Measurements from ENCODE around the gene PPP1R14C. TPM values are rescaled to one million over a fixed set of nuclear protein-coding genes. Genes with fewer than 3 reads are reported as not detected.

The PPP1R14C gene
- polyA plus RNA-seq, 1 donor = 2.9 TPM

GRCh38 chr6:150245148-150245935 is 102.5 kb downstream of the PPP1R14C start:
- no peak for DNase-seq
- WGBS (ENCODE audit: insufficient coverage, low lambda C conversion rate) = 67% methylated on average over 1 of the region's 6 CpGs
- H3K4me3 ChIP-seq (ENCODE audit: low read length) = no peak overlapping the region
- no peak overlapping the region for H3K27ac ChIP-seq (ENCODE audit: low read length)
- H3K4me1 ChIP-seq (ENCODE audit: control insufficient read depth, insufficient read depth, low read length) = no peaks in the 10 kb centered on the region
- no peaks in the 10 kb centered on the region for H3K36me3 ChIP-seq (ENCODE audit: control insufficient read depth, insufficient read depth, low read length)
- no peaks in the 10 kb centered on the region for H3K27me3 ChIP-seq (ENCODE audit: control insufficient read depth, insufficient read depth, low read length)
- no peaks in the 10 kb centered on the region for H3K9me3 ChIP-seq (ENCODE audit: control insufficient read depth, low read depth, low read length)

GRCh38 chr6:150247803-150248202 is 105.0 kb downstream of the PPP1R14C start:
- no CpG with 5 or more reads among the region's 2 CpGs for WGBS (ENCODE audit: insufficient coverage, low lambda C conversion rate)
- DNase-seq = no peak
- H3K4me1 ChIP-seq (ENCODE audit: control insufficient read depth, insufficient read depth, low read length) = no peaks in the 10 kb centered on the region
- no peak overlapping the region for H3K27ac ChIP-seq (ENCODE audit: low read length)
- H3K27me3 ChIP-seq (ENCODE audit: control insufficient read depth, insufficient read depth, low read length) = no peaks in the 10 kb centered on the region
- no peaks in the 10 kb centered on the region for H3K9me3 ChIP-seq (ENCODE audit: control insufficient read depth, low read depth, low read length)
- no peak overlapping the region for H3K4me3 ChIP-seq (ENCODE audit: low read length)
- no peaks in the 10 kb centered on the region for H3K36me3 ChIP-seq (ENCODE audit: control insufficient read depth, insufficient read depth, low read length)

- H3K27ac ChIP-seq (ENCODE audit: low read length) = no peak overlapping the region
- no CpG with 5 or more reads among the region's 1 CpG for WGBS (ENCODE audit: insufficient coverage, low lambda C conversion rate)
Observed at GRCh38 chr6:150248300-150248699, 105.5 kb downstream of the PPP1R14C start.

GRCh38 chr6:150249261-150249660 is 106.4 kb downstream of the PPP1R14C start:
- no peak overlapping the region for H3K27ac ChIP-seq (ENCODE audit: low read length)
- no peaks in the 10 kb centered on the region for H3K36me3 ChIP-seq (ENCODE audit: control insufficient read depth, insufficient read depth, low read length)
- no peak for DNase-seq
- H3K9me3 ChIP-seq (ENCODE audit: control insufficient read depth, low read depth, low read length) = no peaks in the 10 kb centered on the region
- no peaks in the 10 kb centered on the region for H3K27me3 ChIP-seq (ENCODE audit: control insufficient read depth, insufficient read depth, low read length)
- no peak overlapping the region for H3K4me3 ChIP-seq (ENCODE audit: low read length)
- 66% methylated on average over 2 of the region's 2 CpGs for WGBS (ENCODE audit: insufficient coverage, low lambda C conversion rate)
- no peaks in the 10 kb centered on the region for H3K4me1 ChIP-seq (ENCODE audit: control insufficient read depth, insufficient read depth, low read length)

More at GRCh38 chr6:150248300-150248699, 105.5 kb downstream of the PPP1R14C start:
- no peak for DNase-seq
- Histone ChIP-seq H3K27me3 (ENCODE audit: control insufficient read depth, insufficient read depth, low read length) (no peaks in the 10 kb centered on the region), H3K9me3 (ENCODE audit: control insufficient read depth, low read depth, low read length) (no peaks in the 10 kb centered on the region), H3K36me3 (ENCODE audit: control insufficient read depth, insufficient read depth, low read length) (no peaks in the 10 kb centered on the region), H3K4me1 (ENCODE audit: control insufficient read depth, insufficient read depth, low read length) (no peaks in the 10 kb centered on the region), H3K4me3 (ENCODE audit: low read length) (no peak overlapping the region)

GRCh38 chr6:150250826-150251225 is 108.0 kb downstream of the PPP1R14C start:
- no peak for DNase-seq
- Histone ChIP-seq H3K27me3 (ENCODE audit: control insufficient read depth, insufficient read depth, low read length) (no peaks in the 10 kb centered on the region), H3K4me3 (ENCODE audit: low read length) (no peak overlapping the region), H3K36me3 (ENCODE audit: control insufficient read depth, insufficient read depth, low read length) (no peaks in the 10 kb centered on the region), H3K9me3 (ENCODE audit: control insufficient read depth, low read depth, low read length) (no peaks in the 10 kb centered on the region), H3K27ac (ENCODE audit: low read length) (no peak overlapping the region), H3K4me1 (ENCODE audit: control insufficient read depth, insufficient read depth, low read length) (no peaks in the 10 kb centered on the region)
- no CpG with 5 or more reads among the region's 4 CpGs for WGBS (ENCODE audit: insufficient coverage, low lambda C conversion rate)

- H3K36me3 ChIP-seq (ENCODE audit: control insufficient read depth, insufficient read depth, low read length) = no peaks in the 10 kb centered on the region
- no peak overlapping the region for H3K4me3 ChIP-seq (ENCODE audit: low read length)
- H3K4me1 ChIP-seq (ENCODE audit: control insufficient read depth, insufficient read depth, low read length) = no peaks in the 10 kb centered on the region
- no peaks in the 10 kb centered on the region for H3K27me3 ChIP-seq (ENCODE audit: control insufficient read depth, insufficient read depth, low read length)
- no CpG with 5 or more reads among the region's 6 CpGs for WGBS (ENCODE audit: insufficient coverage, low lambda C conversion rate)
- H3K27ac ChIP-seq (ENCODE audit: low read length) = no peak overlapping the region
- H3K9me3 ChIP-seq (ENCODE audit: control insufficient read depth, low read depth, low read length) = no peaks in the 10 kb centered on the region
- peak in 1 of 2 donors; percentile 25 for DNase-seq
Observed at GRCh38 chr6:150251566-150252186, 108.8 kb downstream of the PPP1R14C start.

GRCh38 chr6:150252714-150253444 is 110.0 kb downstream of the PPP1R14C start:
- Histone ChIP-seq H3K27me3 (ENCODE audit: control insufficient read depth, insufficient read depth, low read length) (no peaks in the 10 kb centered on the region), H3K4me1 (ENCODE audit: control insufficient read depth, insufficient read depth, low read length) (no peaks in the 10 kb centered on the region), H3K27ac (ENCODE audit: low read length) (no peak overlapping the region), H3K36me3 (ENCODE audit: control insufficient read depth, insufficient read depth, low read length) (no peaks in the 10 kb centered on the region), H3K9me3 (ENCODE audit: control insufficient read depth, low read depth, low read length) (no peaks in the 10 kb centered on the region), H3K4me3 (ENCODE audit: low read length) (no peak overlapping the region)
- peak in 1 of 2 donors; percentile 38 for DNase-seq
- WGBS (ENCODE audit: insufficient coverage, low lambda C conversion rate) = no CpG with 5 or more reads among the region's 6 CpGs

- no peak overlapping the region for H3K27ac ChIP-seq (ENCODE audit: low read length)
- no peaks in the 10 kb centered on the region for H3K4me1 ChIP-seq (ENCODE audit: control insufficient read depth, insufficient read depth, low read length)
- H3K27me3 ChIP-seq (ENCODE audit: control insufficient read depth, insufficient read depth, low read length) = no peaks in the 10 kb centered on the region
- WGBS (ENCODE audit: insufficient coverage, low lambda C conversion rate) = no CpG with 5 or more reads among the region's 3 CpGs
- H3K4me3 ChIP-seq (ENCODE audit: low read length) = no peak overlapping the region
- H3K9me3 ChIP-seq (ENCODE audit: control insufficient read depth, low read depth, low read length) = no peaks in the 10 kb centered on the region
- DNase-seq = no peak
- H3K36me3 ChIP-seq (ENCODE audit: control insufficient read depth, insufficient read depth, low read length) = no peaks in the 10 kb centered on the region
Observed at GRCh38 chr6:150253489-150253888, 110.6 kb downstream of the PPP1R14C start.

GRCh38 chr6:150254770-150255169 is 111.9 kb downstream of the PPP1R14C start:
- no CpG with 5 or more reads among the region's 4 CpGs for WGBS (ENCODE audit: insufficient coverage, low lambda C conversion rate)
- Histone ChIP-seq H3K27ac (ENCODE audit: low read length) (no peak overlapping the region), H3K4me3 (ENCODE audit: low read length) (no peak overlapping the region), H3K27me3 (ENCODE audit: control insufficient read depth, insufficient read depth, low read length) (no peaks in the 10 kb centered on the region), H3K36me3 (ENCODE audit: control insufficient read depth, insufficient read depth, low read length) (no peaks in the 10 kb centered on the region), H3K4me1 (ENCODE audit: control insufficient read depth, insufficient read depth, low read length) (no peaks in the 10 kb centered on the region), H3K9me3 (ENCODE audit: control insufficient read depth, low read depth, low read length) (no peaks in the 10 kb centered on the region)
- no peak for DNase-seq

GRCh38 chr6:150255840-150256239 is 113.0 kb downstream of the PPP1R14C start:
- no peak for DNase-seq
- no peaks in the 10 kb centered on the region for H3K27me3 ChIP-seq (ENCODE audit: control insufficient read depth, insufficient read depth, low read length)
- no peaks in the 10 kb centered on the region for H3K36me3 ChIP-seq (ENCODE audit: control insufficient read depth, insufficient read depth, low read length)
- H3K4me3 ChIP-seq (ENCODE audit: low read length) = no peak overlapping the region
- no peaks in the 10 kb centered on the region for H3K4me1 ChIP-seq (ENCODE audit: control insufficient read depth, insufficient read depth, low read length)
- no peak overlapping the region for H3K27ac ChIP-seq (ENCODE audit: low read length)
- H3K9me3 ChIP-seq (ENCODE audit: control insufficient read depth, low read depth, low read length) = no peaks in the 10 kb centered on the region
- WGBS (ENCODE audit: insufficient coverage, low lambda C conversion rate) = no CpG with 5 or more reads among the region's 9 CpGs
